ENCODE results near the gene ING1.
"Not testable (repeated sequence)": the region's sequence is repeated elsewhere in the genome, so short reads cannot be mapped to it uniquely, and the experiment has no call there.

ING1 gene

GRCh38 chr13:110716247-110716515 is 2.7 kb downstream of the ING1 start:
- no peak for FAIRE-seq

DNA sequence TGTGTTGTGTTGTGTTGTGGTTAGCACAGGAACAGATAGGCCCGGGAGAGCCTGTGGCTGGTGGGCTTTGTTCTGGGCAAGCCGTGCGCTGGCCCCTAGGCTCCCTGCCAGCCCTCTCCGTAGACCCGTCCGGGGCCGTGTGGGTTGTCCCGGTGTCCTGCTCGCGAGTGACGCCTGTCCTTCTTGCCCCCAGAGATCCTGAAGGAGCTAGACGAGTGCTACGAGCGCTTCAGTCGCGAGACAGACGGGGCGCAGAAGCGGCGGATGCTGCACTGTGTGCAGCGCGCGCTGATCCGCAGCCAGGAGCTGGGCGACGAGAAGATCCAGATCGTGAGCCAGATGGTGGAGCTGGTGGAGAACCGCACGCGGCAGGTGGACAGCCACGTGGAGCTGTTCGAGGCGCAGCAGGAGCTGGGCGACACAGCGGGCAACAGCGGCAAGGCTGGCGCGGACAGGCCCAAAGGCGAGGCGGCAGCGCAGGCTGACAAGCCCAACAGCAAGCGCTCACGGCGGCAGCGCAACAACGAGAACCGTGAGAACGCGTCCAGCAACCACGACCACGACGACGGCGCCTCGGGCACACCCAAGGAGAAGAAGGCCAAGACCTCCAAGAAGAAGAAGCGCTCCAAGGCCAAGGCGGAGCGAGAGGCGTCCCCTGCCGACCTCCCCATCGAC is 5.7 kb downstream of the ING1 start:
- no peak for FAIRE-seq

DNA sequence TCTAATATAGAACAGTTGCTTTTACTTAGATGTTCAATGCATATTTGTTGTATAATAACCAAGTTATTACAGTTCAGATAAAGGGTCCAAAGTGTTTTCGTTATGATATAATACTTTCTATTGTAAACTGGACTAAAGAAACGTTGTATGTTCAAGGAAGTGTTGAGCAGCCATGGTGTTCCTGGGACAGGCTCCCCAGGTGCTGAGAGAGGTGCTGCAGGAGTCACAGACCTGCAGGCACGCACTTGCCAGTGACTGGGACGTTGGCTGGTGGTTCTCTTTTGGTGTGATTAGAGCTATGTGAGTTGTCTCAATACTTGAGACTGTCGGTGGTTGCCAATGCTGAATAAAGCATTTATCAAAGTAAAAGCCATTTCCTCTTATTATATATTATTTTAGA is 9.5 kb downstream of the ING1 start:
- FAIRE-seq: no peak

GRCh38 chr13:110723598-110723997 is 10.1 kb downstream of the ING1 start:
- no peak for FAIRE-seq

GRCh38 chr13:110726153-110726552 is 12.7 kb downstream of the ING1 start:
- FAIRE-seq: not testable (repeated sequence)

DNA sequence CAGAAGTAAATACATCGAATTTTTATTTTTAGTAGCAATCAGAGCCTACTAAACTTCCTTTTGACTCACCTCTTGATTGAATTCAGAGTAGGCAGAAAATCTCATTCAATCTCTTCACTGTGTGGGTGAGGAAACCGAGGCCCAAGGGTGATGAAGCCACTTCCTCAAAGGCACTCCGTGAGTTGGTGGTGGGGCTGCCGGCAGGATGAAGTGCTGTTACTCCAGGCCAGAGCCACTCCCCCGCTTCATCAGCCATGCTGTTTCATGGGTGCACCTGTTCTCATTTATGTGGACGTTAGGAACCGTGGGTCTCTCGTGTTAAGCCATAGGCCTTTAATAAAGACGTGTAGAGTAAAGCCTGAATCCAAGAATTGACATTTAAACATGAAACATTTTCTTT is 13.2 kb downstream of the ING1 start:
- FAIRE-seq: no peak

DNA sequence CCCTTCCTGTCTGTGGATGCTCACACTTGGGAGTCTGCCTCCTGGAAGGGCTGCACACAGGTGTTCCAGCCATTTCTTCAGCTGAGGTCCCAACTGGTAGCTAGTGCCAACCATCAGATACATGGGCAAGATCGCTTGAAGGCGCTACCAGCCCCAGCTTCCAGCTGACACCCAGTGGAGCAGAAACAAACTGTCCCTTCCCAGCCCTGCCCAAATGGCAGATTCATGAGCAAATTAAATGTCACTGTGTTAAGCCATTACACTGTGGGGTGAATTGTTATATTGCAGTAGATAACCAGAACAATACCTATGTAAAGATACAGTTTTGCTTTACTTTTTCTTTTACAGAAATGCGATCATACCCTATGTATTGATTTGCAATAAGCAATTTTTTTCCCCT is 17.6 kb downstream of the ING1 start:
- no peak for FAIRE-seq

DNA sequence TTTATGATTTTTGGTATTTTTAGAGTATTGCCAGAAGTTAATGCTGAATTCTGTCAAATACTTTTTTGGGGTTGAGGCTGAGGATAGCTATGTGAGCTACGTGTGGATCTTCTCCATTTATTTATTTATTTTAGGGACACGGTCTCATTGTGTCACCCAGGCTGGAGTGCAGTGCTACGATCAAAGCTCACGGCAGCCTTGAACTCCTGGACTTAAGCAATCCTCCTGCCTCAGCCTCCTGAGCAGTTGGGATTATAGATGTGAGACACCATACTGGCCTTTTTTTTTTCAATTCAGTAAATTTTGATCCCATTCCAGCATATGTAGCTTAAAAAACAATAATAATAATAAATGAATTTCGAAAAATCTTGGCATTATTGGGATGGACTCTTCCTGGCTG is 21.1 kb downstream of the ING1 start:
- FAIRE-seq: no peak

DNA sequence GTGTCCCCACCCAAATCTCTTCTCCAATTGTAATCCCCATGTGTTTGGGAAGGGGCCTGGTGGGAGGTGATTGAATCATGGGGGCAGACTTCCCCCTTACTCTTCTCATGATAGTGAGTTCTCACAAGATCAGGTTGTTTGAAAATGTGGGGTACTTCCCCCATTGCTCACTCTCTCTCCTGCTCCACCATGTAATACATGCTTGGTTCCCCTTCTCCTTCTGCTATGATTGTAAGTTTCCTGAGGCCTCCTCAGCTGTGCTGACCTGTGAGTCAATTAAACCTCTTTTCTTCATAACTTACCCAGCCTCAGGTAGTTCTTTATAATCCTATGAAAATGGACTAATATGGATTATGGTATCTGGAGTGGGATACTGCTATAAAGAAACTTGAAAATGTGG is 24.1 kb downstream of the ING1 start:
- no peak for FAIRE-seq

- FAIRE-seq: no peak
Observed at GRCh38 chr13:110743687-110744086, 30.2 kb downstream of the ING1 start.

DNA sequence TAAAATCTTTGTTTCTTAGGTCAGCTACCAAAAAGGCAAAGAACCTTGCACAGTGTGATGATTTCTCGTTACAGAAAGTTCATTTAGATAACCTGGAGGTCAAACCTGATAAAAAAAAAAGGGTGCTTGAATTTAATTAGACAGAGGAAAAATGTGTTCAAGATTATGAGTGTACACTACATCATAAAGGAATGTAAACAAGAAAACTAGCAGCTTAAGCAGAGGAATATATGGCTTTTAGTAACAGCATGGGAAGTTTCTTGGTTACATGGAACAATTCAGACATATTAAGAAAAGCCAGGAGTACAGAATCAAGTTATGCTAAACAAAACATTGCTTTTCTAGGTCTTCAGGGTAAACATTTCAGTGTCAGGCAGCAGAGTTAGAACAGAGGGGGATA is 32.9 kb downstream of the ING1 start:
- FAIRE-seq: no peak

GRCh38 chr13:110748271-110748670 is 34.8 kb downstream of the ING1 start:
- FAIRE-seq: no peak

DNA sequence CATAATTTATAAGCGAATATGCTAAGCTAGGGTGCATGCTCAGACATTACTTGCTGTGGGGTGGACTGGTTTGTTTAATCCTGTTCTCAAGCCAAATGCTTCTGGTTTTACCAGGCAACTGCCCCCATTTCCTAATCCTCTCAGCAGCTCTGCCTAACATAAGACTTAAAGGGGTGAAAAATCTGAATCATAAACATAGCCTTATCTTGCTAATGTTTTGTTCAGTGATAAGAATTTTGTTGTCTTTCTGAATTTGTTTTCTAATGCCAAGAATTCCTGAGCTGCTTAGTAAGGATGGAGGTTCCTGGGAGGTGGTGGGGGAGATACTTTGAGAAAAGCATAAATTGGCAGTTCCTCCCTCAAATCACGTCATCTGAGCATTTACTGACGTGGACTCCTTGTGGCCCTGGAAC is 42.7 kb downstream of the ING1 start:
- no peak for FAIRE-seq

GRCh38 chr13:110757296-110757695 is 43.8 kb downstream of the ING1 start:
- no peak for FAIRE-seq

DNA sequence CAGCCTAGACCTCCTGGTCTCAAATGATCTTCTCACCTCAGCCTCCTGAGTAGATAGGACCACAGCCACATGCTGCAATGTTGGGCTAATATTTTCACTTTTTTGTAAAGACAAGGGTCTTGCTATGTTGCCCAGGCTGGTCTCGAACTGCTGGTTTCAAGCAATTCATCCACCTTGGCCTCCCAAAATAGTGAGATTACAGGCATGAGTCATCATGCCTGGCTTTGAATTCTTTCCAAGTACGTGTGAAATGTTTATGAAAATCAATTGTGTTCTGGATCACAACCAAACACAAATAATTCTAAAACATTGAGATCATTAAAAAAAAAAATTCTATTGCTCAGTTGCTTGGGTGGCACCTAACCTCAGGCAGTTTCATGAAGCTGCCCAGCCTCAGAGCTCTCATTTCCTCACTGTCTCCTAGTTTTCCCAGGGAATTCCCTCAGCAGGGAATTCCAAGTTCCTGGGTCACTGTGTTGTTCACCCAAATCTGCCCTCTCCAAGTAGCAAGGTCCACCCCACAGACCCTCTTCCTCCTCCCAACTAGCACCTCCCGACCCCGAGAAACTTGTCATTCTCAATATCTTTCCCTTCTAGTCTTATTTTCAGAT is 44.8 kb downstream of the ING1 start:
- FAIRE-seq: no peak

- no peak for FAIRE-seq
Observed at GRCh38 chr13:110759710-110760109, 46.2 kb downstream of the ING1 start.

GRCh38 chr13:110760611-110761010 is 47.1 kb downstream of the ING1 start:
- FAIRE-seq: no peak

- FAIRE-seq: no peak
Observed at GRCh38 chr13:110766671-110767430, 53.4 kb downstream of the ING1 start.

- FAIRE-seq: no peak
Observed at GRCh38 chr13:110767476-110767875, 54.0 kb downstream of the ING1 start.

DNA sequence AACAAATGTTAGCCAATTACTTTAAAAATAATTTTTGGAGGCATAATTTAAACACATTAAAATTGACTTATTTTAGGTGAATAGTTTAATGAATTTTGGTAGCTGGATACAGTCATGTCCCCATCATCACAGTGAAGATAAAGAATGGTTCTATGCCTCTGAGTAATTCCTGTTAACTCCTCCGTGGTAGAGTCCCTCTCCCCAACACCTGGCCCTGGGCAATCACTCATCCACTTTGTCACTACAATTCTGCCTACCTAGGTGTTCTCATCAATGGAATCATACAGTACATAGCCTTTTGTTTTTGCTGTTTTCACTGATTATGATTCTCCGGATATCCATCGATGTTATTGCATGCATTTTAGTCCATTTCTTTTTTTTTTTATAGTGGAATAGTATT is 55.6 kb downstream of the ING1 start:
- FAIRE-seq: no peak

GRCh38 chr13:110770678-110771077 is 57.2 kb downstream of the ING1 start:
- no peak for FAIRE-seq

GRCh38 chr13:110771194-110771593 is 57.7 kb downstream of the ING1 start:
- no peak for FAIRE-seq

GRCh38 chr13:110772091-110772984 is 58.8 kb downstream of the ING1 start:
- FAIRE-seq: no peak
